Transverse colon (tissue), 4 donors: ENCODE results near the gene RAB9A. TPM values are rescaled to one million over a fixed set of nuclear protein-coding genes. Genes with fewer than 3 reads are reported as not detected.
"Not testable (repeated sequence)": the region's sequence is repeated elsewhere in the genome, so short reads cannot be mapped to it uniquely, and the experiment has no call there.

Experiments
- DNase-seq: peaks from one replicate; pipeline ENCODE4 v3.0.0-alpha.2; 2019
- H3K27ac ChIP-seq, 4 donors: fragments of 200-600 bp; sonication (generic); 2 replicates each; pipeline ENCODE4 v1.5.1; 2016 to 2018; ENCODE audit warnings: inconsistent platforms in 4 of 4
- H3K27me3 ChIP-seq: fragments of 200-600 bp; sonication (generic); 2 replicates; pipeline ENCODE4 v1.5.1; 2017; ENCODE audit warnings: inconsistent platforms
- H3K36me3 ChIP-seq, 4 donors: fragments of 200-600 bp; sonication (generic); 2 replicates each; pipeline ENCODE4 v1.5.1; 2017 to 2019; ENCODE audit warnings: inconsistent platforms in 4 of 4
- H3K4me1 ChIP-seq, 4 donors: fragments of 200-600 bp; sonication (generic); 2 replicates each; pipeline ENCODE4 v1.5.1; 2017 to 2020; ENCODE audit warnings: inconsistent platforms in 4 of 4
- H3K4me3 ChIP-seq, 4 donors: fragments of 200-600 bp; sonication (generic); 1 replicate in 1 of 4; 2 replicates in 3 of 4; pipeline versions ENCODE4 v1.5.1 to v1.6.1; 2017 to 2019; ENCODE audit warnings: inconsistent platforms in 4 of 4
- H3K9me3 ChIP-seq, 2 donors: fragments of 200-600 bp; sonication (generic); 2 replicates each; pipeline ENCODE4 v1.5.1; 2017 to 2019; ENCODE audit warnings: inconsistent platforms in 2 of 2
- EP300 ChIP-seq: sonication (generic); formaldehyde crosslinking; IDR thresholded peaks from one replicate; pipeline ENCODE4 v1.6.1; 2017; ENCODE audit warnings: antibody characterized with exemption, low read depth
- POLR2A ChIP-seq: fragments of 450-650 bp; IDR thresholded peaks from one replicate; pipeline ENCODE4 v1.6.1; 2016; ENCODE audit warnings: antibody characterized with exemption, mild to moderate bottlenecking, moderate library complexity
- POLR2AphosphoS5 ChIP-seq, 3 donors: sonication (generic); formaldehyde crosslinking; IDR thresholded peaks; one replicate each; pipeline ENCODE4 v1.6.1; 2016; ENCODE audit warnings: antibody characterized with exemption in 3 of 3
- WGBS, 2 donors: methylation state at CpG; one replicate each; pipeline ENCODE4 v1.1.5; 2018; ENCODE audit warnings: low coverage in 1 of 2; 5-methylcytosine and 5-hydroxymethylcytosine counted together
- in situ Hi-C, 4 donors: fragments of 200-750 bp; cut with MboI; loops; one replicate each; pipeline versions ENCODE4 v1.15.0 to v1.15.1; 2017; ENCODE audit warnings: low sequenced_read_pairs in 3 of 4, low pct_ligation_motif_present in 1 of 4, low pct_unique_long_range_greater_than_20kb in 1 of 4
- intact Hi-C: fragments of 100-400 bp; cut with DNase I; formaldehyde crosslinking; loops from one replicate; pipeline ENCODE4 v1.15.1; 2023; ENCODE audit warnings: low total_unique reads
- total RNA-seq, 4 donors: library from RNA; depleted of rRNA; stranded (reverse); fragments of >200 nt; gene quantifications; one replicate each; pipeline ENCODE4 v1.1.0, GENCODE V29; 2016
- TF ChIP-seq, protein P1 (sequence below), 5 experiments: fragments of 200-600 bp in 3 of 5; fragments of 450-650 bp in 2 of 5; sonication (generic) in 3 of 5; IDR thresholded peaks; 1 replicate in 2 of 5; 2 replicates in 3 of 5; pipeline ENCODE4 v1.5.1; 2016 to 2017; ENCODE audit warnings: antibody characterized with exemption in 5 of 5, inconsistent platforms in 3 of 5, mild to moderate bottlenecking in 2 of 5, moderate library complexity in 1 of 5

The RAB9A gene, protein sequence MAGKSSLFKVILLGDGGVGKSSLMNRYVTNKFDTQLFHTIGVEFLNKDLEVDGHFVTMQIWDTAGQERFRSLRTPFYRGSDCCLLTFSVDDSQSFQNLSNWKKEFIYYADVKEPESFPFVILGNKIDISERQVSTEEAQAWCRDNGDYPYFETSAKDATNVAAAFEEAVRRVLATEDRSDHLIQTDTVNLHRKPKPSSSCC
- total RNA-seq, result 10 to 100 TPM in 2 of 4 donors, 1 to 10 TPM in 2; 4.8 to 34.7 (median 17.0) TPM

DNA sequence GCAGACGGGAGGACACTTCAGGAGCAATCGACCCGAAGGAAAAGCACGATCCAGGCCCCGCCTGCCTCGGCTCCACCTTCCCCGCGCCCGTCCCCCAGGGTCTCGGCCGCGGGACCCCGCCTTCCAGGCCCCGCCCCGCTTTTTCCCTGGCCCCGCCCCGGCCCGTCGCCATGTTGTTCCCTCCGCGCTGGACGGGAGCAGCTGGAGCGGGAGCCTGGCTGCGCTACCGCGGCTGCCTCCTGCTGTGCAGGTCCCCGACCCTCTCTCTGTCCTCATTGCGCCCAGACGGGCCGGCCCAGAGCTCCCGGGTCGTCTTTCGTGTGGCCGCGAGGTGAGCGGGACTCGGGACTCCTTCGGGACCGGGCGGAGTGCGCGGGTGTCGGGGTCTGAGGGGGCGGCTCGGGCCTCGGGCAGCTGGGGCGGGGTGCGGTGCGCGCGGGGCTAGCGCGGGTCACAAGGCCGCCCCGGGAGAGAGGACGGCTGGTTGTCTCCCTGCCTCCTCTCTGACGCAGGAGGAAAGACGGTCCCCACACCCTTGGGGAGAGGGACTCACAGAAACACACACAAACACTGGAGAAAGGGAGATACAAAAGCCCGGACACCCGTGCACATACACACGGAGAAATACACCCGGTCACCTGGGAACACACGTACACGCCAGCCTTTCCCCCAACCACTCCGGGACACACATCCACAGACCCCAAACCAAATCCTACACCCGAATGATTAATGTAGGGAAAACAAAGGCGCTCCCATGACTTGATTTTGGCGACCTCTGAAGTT, at the start of gene RAB9A:
Gene RAB9A, plus strand, starts transcription at position 171 of the 783 bp plus-strand sequence. CDS start 19,619 bp downstream, outside the sequence.
- Histone ChIP-seq H3K36me3 (no peaks in the 10 kb centered on the region), H3K27me3 (no peaks in the 10 kb centered on the region), H3K9me3 (no peaks in the 10 kb centered on the region), H3K4me3 (peak within 1 kb of the TSS; percentile 63 to 84 (median 83)), H3K27ac (peak within 1 kb of the TSS; percentile 89 to 99 (median 96)), H3K4me1 (peaks cover 6 to 36% (median 11%) of the 10 kb centered on the region in 4 donors)
- intact Hi-C loops (no loop called here), in situ Hi-C loops (no loop called here)
- DNase-seq, result peak; percentile 91
- TF ChIP-seq EP300, result no peak
- peak; percentile 93 for TF ChIP-seq POLR2A
- TF ChIP-seq, protein P1, sequence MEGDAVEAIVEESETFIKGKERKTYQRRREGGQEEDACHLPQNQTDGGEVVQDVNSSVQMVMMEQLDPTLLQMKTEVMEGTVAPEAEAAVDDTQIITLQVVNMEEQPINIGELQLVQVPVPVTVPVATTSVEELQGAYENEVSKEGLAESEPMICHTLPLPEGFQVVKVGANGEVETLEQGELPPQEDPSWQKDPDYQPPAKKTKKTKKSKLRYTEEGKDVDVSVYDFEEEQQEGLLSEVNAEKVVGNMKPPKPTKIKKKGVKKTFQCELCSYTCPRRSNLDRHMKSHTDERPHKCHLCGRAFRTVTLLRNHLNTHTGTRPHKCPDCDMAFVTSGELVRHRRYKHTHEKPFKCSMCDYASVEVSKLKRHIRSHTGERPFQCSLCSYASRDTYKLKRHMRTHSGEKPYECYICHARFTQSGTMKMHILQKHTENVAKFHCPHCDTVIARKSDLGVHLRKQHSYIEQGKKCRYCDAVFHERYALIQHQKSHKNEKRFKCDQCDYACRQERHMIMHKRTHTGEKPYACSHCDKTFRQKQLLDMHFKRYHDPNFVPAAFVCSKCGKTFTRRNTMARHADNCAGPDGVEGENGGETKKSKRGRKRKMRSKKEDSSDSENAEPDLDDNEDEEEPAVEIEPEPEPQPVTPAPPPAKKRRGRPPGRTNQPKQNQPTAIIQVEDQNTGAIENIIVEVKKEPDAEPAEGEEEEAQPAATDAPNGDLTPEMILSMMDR (IDR thresholded peaks at IDR 0.05), result no peak
- TF ChIP-seq POLR2AphosphoS5 (IDR thresholded peaks at IDR 0.05), result peak; percentile 93 to 96 (median 95)
- WGBS, 2 donors, result 0 to 4% methylated on average over 2 to 46 of the region's 68 CpGs

DNA sequence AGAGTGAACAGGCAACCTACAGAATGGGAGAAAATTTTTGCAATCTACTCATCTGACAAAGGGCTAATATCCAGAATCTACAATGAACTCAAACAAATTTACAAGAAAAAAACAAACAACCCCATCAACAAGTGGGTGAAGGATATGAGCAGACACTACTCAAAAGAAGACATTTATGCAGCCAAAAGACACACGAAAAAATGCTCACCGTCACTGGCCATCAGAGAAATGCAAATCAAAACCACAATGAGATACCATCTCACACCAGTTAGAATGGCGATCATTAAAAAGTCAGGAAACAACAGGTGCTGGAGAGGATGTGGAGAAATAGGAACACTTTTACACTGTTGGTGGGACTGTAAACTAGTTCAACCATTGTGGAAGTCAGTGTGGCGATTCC, 47.2 kb upstream of the RAB9A start:
- not testable (repeated sequence) for H3K27me3 ChIP-seq, H3K9me3 ChIP-seq, H3K4me3 ChIP-seq, H3K36me3 ChIP-seq, DNase-seq, H3K4me1 ChIP-seq, H3K27ac ChIP-seq
- intact Hi-C loops, result loop anchor here (10.0 kb wide), 1 partner anchor 393 kb away; no protein-coding TSS in a partner anchor
- WGBS, 2 donors, result 63% methylated on average over 2 of the region's 4 CpGs; no CpG with 5 or more reads in 1 of the 2 donors
- in situ Hi-C loops, result loop anchor here in 1 of 4 donors (25.0 kb wide), 1 partner anchor 129 kb away; no protein-coding TSS in a partner anchor

DNA sequence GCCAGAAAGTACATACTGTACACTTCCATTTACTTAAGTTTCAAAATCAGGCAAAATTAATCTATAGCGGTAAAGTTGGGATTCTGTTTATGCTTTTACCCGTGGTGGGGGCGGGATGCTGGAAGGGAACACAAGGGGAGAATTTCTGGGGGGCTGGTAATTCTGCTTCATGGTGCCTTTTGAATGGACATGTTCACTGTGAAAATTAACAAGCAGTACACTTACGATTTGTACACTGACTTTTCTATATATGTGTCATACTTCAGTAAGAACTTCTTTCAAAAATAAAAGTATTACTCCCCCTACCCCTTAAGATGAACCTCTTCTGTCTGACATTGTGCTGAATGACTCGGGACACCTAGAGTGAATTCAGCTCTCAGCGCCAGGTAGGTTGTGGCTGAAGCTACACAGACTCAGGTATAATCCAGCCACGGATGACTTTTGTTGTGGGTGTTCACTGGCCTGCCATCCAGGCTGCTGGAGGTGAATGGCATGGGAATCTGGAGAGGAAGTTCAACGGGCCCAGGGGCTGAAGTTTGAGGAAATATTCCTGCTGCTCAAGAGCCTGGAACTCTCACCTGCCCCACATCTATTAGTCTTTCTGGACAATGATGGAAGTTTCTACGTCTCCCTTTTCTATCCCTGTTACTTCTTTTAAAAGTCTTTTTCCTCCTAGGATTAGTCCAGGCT, 43.3 kb upstream of the RAB9A start:
- intact Hi-C loops, result loop anchor here (10.0 kb wide), 1 partner anchor 389 kb away; no protein-coding TSS in a partner anchor
- TF ChIP-seq POLR2AphosphoS5 (IDR thresholded peaks at IDR 0.05) (no peak), POLR2A (no peak), EP300 (no peak)
- TF ChIP-seq, protein P1 (IDR thresholded peaks at IDR 0.05), result no peak
- DNase-seq, result no peak
- no peaks in the 10 kb centered on the region for H3K36me3 ChIP-seq
- H3K27me3 ChIP-seq, result no peaks in the 10 kb centered on the region
- no peaks in the 10 kb centered on the region for H3K4me1 ChIP-seq
- 57 to 100% methylated on average over 2 to 9 of the region's 9 CpGs for WGBS, 2 donors
- no peak overlapping the region for H3K27ac ChIP-seq
- no peak overlapping the region for H3K4me3 ChIP-seq
- in situ Hi-C loops, result loop anchor here in 1 of 4 donors (25.0 kb wide), 1 partner anchor 133 kb away; no protein-coding TSS in a partner anchor
- H3K9me3 ChIP-seq, result no peaks in the 10 kb centered on the region

DNA sequence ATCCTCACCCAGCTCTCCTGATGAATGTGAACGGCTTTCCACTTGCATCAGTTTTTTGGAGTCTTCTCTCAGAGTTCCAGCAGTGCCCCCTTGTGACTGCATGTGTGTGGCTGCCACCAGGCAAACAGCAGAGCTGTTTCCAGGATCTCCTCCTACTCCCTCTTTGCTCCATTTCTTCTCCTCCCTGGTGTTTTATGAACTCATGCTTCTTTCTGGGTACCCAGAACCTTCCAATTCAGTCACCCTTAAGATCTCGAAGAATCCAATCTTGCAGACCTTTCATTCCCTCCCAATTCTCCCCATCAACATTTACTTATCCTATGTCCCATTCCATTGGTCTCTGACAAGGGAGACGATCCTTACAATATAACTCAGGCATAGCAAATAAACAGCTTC, 42.8 kb upstream of the RAB9A start:
- H3K27me3 ChIP-seq, result no peaks in the 10 kb centered on the region
- intact Hi-C loops, result loop anchor here (10.0 kb wide), 1 partner anchor 389 kb away; no protein-coding TSS in a partner anchor

More for the DNA sequence above, 42.8 kb upstream of the RAB9A start:
- no peak for TF ChIP-seq EP300
- TF ChIP-seq, protein P1 (IDR thresholded peaks at IDR 0.05), result peak; percentile 37 to 63 (median 46)
- H3K4me1 ChIP-seq, result no peaks in the 10 kb centered on the region
- in situ Hi-C loops, result loop anchor here in 1 of 4 donors (25.0 kb wide), 1 partner anchor 134 kb away; no protein-coding TSS in a partner anchor
- H3K27ac ChIP-seq, result no peak overlapping the region
- DNase-seq, result peak; percentile 66
- no peaks in the 10 kb centered on the region for H3K36me3 ChIP-seq
- no peak overlapping the region for H3K4me3 ChIP-seq
- no peaks in the 10 kb centered on the region for H3K9me3 ChIP-seq
- WGBS, 2 donors, result 34% methylated on average over 3 of the region's 3 CpGs; no CpG with 5 or more reads in 1 of the 2 donors
